Neural cell (in vitro differentiated cells): ENCODE measurements around the gene GNAL. TPM values are rescaled to one million over a fixed set of nuclear protein-coding genes. Genes with fewer than 3 reads are reported as not detected.

ENCODE experiments used
- H2AFZ ChIP-seq: fragments of 200-600, 300-800 bp; sonication (generic), shearing (Covaris generic); 2 replicates; pipeline ENCODE4 v1.6.0; 2014; ENCODE audit warnings: low read depth, mild to moderate bottlenecking, antibody characterized with exemption, low read length, moderate library complexity
- H3F3A ChIP-seq: fragments of 200-600 bp; shearing (Covaris generic); 2 replicates; pipeline ENCODE4 v1.6.1; 2016; ENCODE audit warnings: mild to moderate bottlenecking, moderate library complexity, mixed read lengths, antibody characterized with exemption, low read length; ENCODE audit not compliant: insufficient read depth, poor library complexity, severe bottlenecking
- H3K27ac ChIP-seq: fragments of 200-600, 300-800 bp; sonication (generic), shearing (Covaris generic); 2 replicates; pipeline ENCODE4 v1.5.1; 2014; ENCODE audit warnings: mild to moderate bottlenecking, low read length, moderate library complexity
- H3K27me3 ChIP-seq: fragments of 300-800, 200-600 bp; sonication (generic), shearing (Covaris generic); 2 replicates; pipeline ENCODE4 v1.6.0; 2014; ENCODE audit warnings: mild to moderate bottlenecking, low read depth, low read length, moderate library complexity; ENCODE audit not compliant: insufficient read depth
- H3K36me3 ChIP-seq: fragments of 300-800, 200-600 bp; sonication (generic), shearing (Covaris generic); 2 replicates; pipeline ENCODE4 v1.5.1; 2014; ENCODE audit warnings: mild to moderate bottlenecking, antibody characterized with exemption, low read length, moderate library complexity; ENCODE audit not compliant: insufficient read depth
- H3K4me2 ChIP-seq: fragments of 300-800, 200-600 bp; sonication (generic), shearing (Covaris generic); 2 replicates; pipeline ENCODE4 v1.6.0; 2014; ENCODE audit warnings: mild to moderate bottlenecking, low read length
- H3K4me3 ChIP-seq: fragments of 300-800, 200-600 bp; sonication (generic), shearing (Covaris generic); 2 replicates; pipeline ENCODE4 v1.5.1; 2014; ENCODE audit warnings: mild to moderate bottlenecking, low read length, moderate library complexity
- H3K79me2 ChIP-seq: fragments of 200-600 bp; shearing (Covaris generic); replicated peaks from 2 replicates; pipeline ENCODE4 v1.6.0; 2014; ENCODE audit warnings: mild to moderate bottlenecking, low read length, moderate library complexity; ENCODE audit not compliant: insufficient read depth
- H3K9ac ChIP-seq: fragments of 300-800, 200-600 bp; sonication (generic), shearing (Covaris generic); 2 replicates; pipeline ENCODE4 v1.6.1; 2016; ENCODE audit warnings: mild to moderate bottlenecking, low read length, mixed read lengths
- H3K9me2 ChIP-seq: fragments of 200-600 bp; shearing (Covaris generic); 2 replicates; pipeline ENCODE4 v1.6.1; 2016; ENCODE audit warnings: mild to moderate bottlenecking, low read length, mixed read lengths; ENCODE audit not compliant: insufficient read depth
- H3K9me3 ChIP-seq: fragments of 200-600, 300-800 bp; sonication (generic), shearing (Covaris generic); 2 replicates; pipeline ENCODE4 v1.6.1; 2016; ENCODE audit warnings: mild to moderate bottlenecking, mixed run types, low read length, moderate library complexity, mixed read lengths
- H4K20me1 ChIP-seq: fragments of 200-600 bp; shearing (Covaris generic); 2 replicates; pipeline ENCODE4 v1.6.1; 2016; ENCODE audit warnings: mild to moderate bottlenecking, mixed run types; ENCODE audit not compliant: insufficient read depth
- CTCF ChIP-seq: fragments of 450-650 bp; IDR thresholded peaks from 2 replicates; pipeline ENCODE4 v1.5.1; 2014; ENCODE audit warnings: antibody characterized with exemption, mild to moderate bottlenecking, moderate library complexity; ENCODE audit not compliant: poor library complexity, severe bottlenecking
- EP300 ChIP-seq: fragments of 450-650 bp; conservative IDR thresholded peaks from 2 replicates; pipeline ENCODE4 v1.6.1; 2014; ENCODE audit warnings: antibody characterized with exemption, mild to moderate bottlenecking, moderate library complexity; ENCODE audit not compliant: poor library complexity, severe bottlenecking
- EZH2 ChIP-seq: fragments of 200-600, 300-800 bp; shearing (Covaris generic), sonication (generic); IDR thresholded peaks from 2 replicates; pipeline ENCODE4 v1.6.1; 2014; ENCODE audit warnings: antibody characterized with exemption, low read length, borderline replicate concordance, mild to moderate bottlenecking; ENCODE audit not compliant: insufficient read depth, poor library complexity, severe bottlenecking
- MXI1 ChIP-seq: fragments of 450-650 bp; conservative IDR thresholded peaks from 2 replicates; pipeline ENCODE4 v1.6.1; 2014; ENCODE audit warnings: antibody characterized with exemption, mild to moderate bottlenecking; ENCODE audit not compliant: poor library complexity, severe bottlenecking
- POLR2AphosphoS5 ChIP-seq: IDR thresholded peaks from 2 replicates; pipeline ENCODE4 v1.6.1; 2012
- RAD21 ChIP-seq: fragments of 450-650 bp; conservative IDR thresholded peaks from 2 replicates; pipeline ENCODE4 v1.6.1; 2014; ENCODE audit warnings: antibody characterized with exemption, mild to moderate bottlenecking, moderate library complexity
- REST ChIP-seq: IDR thresholded peaks from 2 replicates; pipeline ENCODE4 v1.6.1; 2012; ENCODE audit warnings: borderline replicate concordance
- SMC3 ChIP-seq: fragments of 450-650 bp; conservative IDR thresholded peaks from 2 replicates; pipeline ENCODE4 v1.6.1; 2014; ENCODE audit warnings: antibody characterized with exemption, mild to moderate bottlenecking, moderate library complexity; ENCODE audit not compliant: poor library complexity
- TAF1 ChIP-seq: IDR thresholded peaks from 2 replicates; pipeline ENCODE4 v1.6.1; 2012; ENCODE audit warnings: low read depth
- polyA plus RNA-seq: library from polyadenylated mRNA; depleted of rRNA; stranded (reverse); fragments of >200 nt; gene quantifications from 2 replicates; pipeline ENCODE4 v1.2.3, GENCODE V29; 2014

GNAL gene
- polyA plus RNA-seq, 1 donor from 2014 or later = 16.7 TPM

GRCh38 chr18:11665146-11665545 is 23.9 kb upstream of the GNAL start:
- TF ChIP-seq EP300 (no peak), TAF1 (no peak)
- Histone ChIP-seq H3K79me2 (no peaks in the 10 kb centered on the region), H3K36me3 (no peaks in the 10 kb centered on the region), H3K27me3 (no peaks in the 10 kb centered on the region), H3F3A (no peaks in the 10 kb centered on the region), H3K4me3 (no peak overlapping the region), H3K4me2 (no peak overlapping the region), H3K27ac (no peak overlapping the region), H3K9me2 (no peaks in the 10 kb centered on the region), H3K9me3 (no peaks in the 10 kb centered on the region), H3K9ac (no peak overlapping the region), H2AFZ (no peak overlapping the region), H4K20me1 (no peaks in the 10 kb centered on the region)

GRCh38 chr18:11665587-11665986 is 23.5 kb upstream of the GNAL start:
- no peaks in the 10 kb centered on the region for H3K36me3 ChIP-seq
- no peak overlapping the region for H3K9ac ChIP-seq
- H3K27me3 ChIP-seq = no peaks in the 10 kb centered on the region
- H3K4me3 ChIP-seq = no peak overlapping the region
- H3K9me2 ChIP-seq = no peaks in the 10 kb centered on the region
- no peak overlapping the region for H3K27ac ChIP-seq
- no peaks in the 10 kb centered on the region for H3F3A ChIP-seq
- H4K20me1 ChIP-seq = no peaks in the 10 kb centered on the region
- no peak overlapping the region for H3K4me2 ChIP-seq
- TF ChIP-seq CTCF (no peak), REST (no peak), MXI1 (no peak), POLR2AphosphoS5 (no peak), TAF1 (no peak), RAD21 (no peak), EP300 (no peak), EZH2 (no peak), SMC3 (no peak)
- no peaks in the 10 kb centered on the region for H3K79me2 ChIP-seq
- no peak overlapping the region for H2AFZ ChIP-seq
- no peaks in the 10 kb centered on the region for H3K9me3 ChIP-seq

- H2AFZ ChIP-seq = no peak overlapping the region
- no peaks in the 10 kb centered on the region for H3F3A ChIP-seq
- H3K9ac ChIP-seq = no peak overlapping the region
- H4K20me1 ChIP-seq = no peaks in the 10 kb centered on the region
- no peak overlapping the region for H3K27ac ChIP-seq
- H3K27me3 ChIP-seq = no peaks in the 10 kb centered on the region
- no peak for TF ChIP-seq CTCF
- no peak for TF ChIP-seq SMC3
- TF ChIP-seq RAD21 = no peak
- H3K36me3 ChIP-seq = no peaks in the 10 kb centered on the region
- H3K9me3 ChIP-seq = no peaks in the 10 kb centered on the region
- no peak overlapping the region for H3K4me2 ChIP-seq
- no peak overlapping the region for H3K4me3 ChIP-seq
- no peaks in the 10 kb centered on the region for H3K79me2 ChIP-seq
- no peaks in the 10 kb centered on the region for H3K9me2 ChIP-seq
Observed at GRCh38 chr18:11666176-11666575, 22.9 kb upstream of the GNAL start.
